HG03064 (cell line): ENCODE results near the gene ACCS.

Source experiments
- ATAC-seq: cut with Tn5 transposase; IDR thresholded peaks from one replicate; pipeline ENCODE4 v1.9.1; 2021; ENCODE audit warnings: low read depth; ENCODE audit not compliant: unreplicated experiment

Gene ACCS

DNA sequence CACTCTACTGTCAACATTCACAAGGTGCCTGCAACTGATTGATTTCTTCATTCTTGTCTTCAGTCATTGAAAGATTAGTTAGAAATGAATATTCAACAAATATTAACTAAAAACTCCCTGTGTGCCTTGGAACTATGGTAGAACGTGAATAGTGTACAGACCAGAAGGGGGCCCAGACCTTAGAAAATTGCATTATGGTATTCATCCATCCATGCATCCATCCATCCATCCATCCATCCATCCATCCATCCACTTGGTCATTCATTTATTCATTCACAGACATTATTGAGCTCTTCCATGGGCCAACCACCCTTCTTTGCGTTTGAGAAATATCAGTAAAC, 28.4 kb upstream of the ACCS start:
- ATAC-seq, result no peak

DNA sequence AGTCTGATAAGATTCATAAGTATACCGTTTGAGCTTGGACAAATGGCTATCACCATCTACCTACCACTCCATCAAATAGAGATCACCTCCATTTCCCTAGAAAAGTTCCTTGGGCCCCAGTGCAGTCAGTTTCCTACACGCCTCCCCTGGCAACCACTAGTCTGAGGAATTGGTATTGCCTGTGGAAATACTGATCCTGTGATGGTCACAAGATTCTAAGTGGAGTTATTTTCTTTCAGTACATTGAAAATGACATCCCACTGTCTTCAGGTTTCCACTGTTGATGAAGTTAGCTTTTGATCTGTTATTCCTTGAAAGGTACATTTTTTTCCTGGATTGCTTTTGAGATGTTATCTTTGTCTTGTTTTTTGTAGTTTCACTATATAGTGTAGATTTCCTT, 22.9 kb upstream of the ACCS start:
- no peak for ATAC-seq

DNA sequence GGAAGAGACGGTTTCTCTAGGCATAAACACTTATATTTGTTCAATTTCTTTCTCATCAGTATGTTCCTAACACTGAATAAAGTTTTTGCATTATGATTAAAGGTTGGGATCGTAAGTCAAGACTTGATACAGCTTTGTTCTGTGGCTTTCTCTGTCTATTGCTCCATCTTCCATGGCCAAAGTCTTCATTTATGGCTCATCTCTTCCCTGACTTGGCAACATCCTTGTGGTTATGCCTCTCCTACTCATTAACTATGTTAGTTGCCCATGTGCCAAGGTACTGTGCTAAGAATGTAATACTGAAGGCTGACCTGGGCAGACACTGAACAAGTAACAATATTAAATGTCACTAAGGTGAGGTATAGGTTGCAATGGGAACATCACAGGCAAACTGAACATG, 19.9 kb upstream of the ACCS start:
- ATAC-seq, result no peak

- no peak for ATAC-seq
Measured at GRCh38 chr11:44047298-44047697, 18.8 kb upstream of the ACCS start.

GRCh38 chr11:44047931-44048431, 18.1 kb upstream of the ACCS start, which contains the start of gene ACCSL:
Gene ACCSL (plus strand): TSS chr11:44047981. CDS start chr11:44048037, 56 bp downstream.
- no peak for ATAC-seq

DNA sequence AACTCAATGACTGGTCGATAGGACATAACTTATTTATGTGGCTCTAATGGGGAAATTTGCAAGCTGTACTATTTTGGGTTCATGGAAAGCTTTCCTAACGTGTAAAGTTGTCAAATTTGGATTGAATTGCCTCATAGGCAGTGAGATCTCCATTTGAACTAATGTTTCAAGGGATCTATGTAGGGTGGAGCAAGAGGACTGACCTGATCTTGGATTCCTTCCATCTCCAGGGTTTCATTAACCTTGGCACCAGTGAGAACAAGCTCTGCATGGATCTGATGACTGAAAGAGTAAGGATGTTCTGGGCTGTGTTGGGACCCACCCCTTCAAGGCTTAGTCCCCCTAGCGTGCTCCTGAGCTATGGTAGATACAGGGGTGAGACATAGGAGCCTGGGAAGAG, 16.2 kb upstream of the ACCS start:
- no peak for ATAC-seq

DNA sequence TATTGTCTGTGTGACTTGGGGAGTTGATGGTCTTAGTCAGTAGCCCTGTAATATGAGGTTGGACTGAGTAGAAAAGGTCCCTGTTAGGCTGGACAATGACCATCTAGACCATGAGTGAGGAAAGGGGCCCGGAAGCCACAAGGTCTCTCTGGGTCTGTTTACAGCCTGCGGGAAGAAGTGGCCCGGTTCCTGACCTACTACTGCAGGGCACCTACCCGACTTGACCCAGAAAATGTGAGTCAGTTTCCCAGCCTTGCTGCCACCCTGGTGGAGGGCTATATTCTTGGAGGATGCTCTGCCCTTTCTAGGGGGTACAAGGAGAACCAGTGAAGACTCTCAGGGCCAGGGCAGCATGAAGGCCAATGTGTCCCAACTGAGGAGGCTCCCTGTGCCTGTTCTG, 14.9 kb upstream of the ACCS start:
- ATAC-seq, result no peak

DNA sequence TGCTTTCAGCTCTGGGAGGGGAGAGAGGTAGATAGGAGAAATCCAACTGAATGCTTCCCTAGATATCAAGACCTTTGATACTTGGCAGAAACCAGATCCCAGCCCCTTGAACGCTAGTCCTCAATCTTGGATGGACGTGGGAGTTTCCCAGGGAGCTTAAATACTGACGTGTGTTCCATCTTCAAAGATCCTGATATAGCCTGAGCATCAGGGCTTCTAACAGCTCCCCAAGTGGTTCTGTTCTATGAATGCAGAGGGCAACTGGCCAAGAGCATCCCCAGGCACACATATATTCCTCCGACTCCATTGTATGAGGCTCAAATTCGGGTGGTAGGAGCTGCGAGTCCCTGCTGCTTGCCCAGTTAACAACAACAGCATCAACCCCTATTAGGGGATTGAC, 8.7 kb upstream of the ACCS start:
- ATAC-seq, result no peak

DNA sequence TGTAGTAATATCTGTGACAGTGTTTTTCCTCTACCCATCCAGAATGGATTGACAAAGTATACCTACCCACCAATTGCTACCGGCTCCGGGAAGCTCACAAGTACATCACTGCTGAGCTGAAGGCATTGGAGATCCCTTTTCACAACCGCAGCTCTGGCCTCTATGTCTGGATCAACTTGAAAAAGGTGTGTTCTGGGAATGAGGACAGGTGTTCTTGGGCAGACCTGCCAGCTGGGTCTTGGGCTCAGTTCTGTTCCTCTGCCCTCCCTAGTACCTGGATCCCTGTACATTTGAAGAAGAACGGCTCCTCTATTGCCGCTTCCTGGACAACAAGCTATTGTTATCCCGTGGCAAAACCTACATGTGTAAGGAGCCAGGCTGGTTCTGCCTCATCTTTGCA, 7.8 kb upstream of the ACCS start:
- ATAC-seq, result no peak

GRCh38 chr11:44065161-44065661, 859 bp upstream of the ACCS start:
- no peak for ATAC-seq

DNA sequence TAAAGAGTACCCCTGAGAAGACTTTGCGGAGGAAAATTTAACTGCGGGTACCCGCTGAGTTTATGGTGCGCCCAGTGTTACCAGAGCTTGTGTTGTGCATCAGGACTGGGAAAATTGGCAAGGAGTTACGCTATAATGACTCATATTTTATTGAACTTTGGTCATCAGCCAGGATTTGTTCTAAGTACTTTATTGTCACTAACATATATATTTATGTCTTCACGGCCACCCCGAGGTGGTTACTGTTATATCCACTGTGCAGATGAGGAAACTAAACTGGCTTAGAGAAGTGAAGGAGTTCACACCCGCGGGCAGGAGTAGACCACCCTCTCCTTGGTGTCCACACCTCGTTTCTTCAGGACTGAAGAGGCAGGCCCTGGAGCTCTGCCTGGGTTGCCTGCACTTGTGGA, 667 bp downstream of the ACCS start:
- ATAC-seq, result no peak

DNA sequence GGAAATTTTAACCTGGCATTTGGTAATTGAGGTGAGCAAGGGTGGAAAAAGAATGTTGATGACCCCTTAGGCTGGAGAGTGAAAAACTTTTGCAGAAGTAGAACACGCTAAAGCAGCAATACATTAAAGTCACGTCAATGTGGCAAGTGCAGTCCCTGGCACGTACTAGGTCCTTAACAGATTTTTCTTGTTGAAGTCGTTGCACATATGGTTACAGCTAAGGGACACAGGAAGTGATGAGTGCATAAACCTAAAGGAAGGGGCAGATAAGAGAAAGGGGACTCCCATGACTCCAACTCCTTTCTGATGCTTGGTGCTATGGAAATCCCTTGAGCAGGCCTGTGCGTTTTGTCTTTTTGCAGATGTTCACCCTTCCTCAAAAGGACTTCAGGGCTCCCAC, 1.2 kb downstream of the ACCS start:
- ATAC-seq, result no peak

GRCh38 chr11:44068180-44068579, 2.1 kb downstream of the ACCS start:
- ATAC-seq, result no peak

- ATAC-seq, result no peak
Measured at GRCh38 chr11:44071157-44071556, 5.1 kb downstream of the ACCS start.

- no peak for ATAC-seq
Measured at GRCh38 chr11:44072757-44073658, 6.9 kb downstream of the ACCS start.

- ATAC-seq, result no peak
Measured at GRCh38 chr11:44078794-44079193, 12.7 kb downstream of the ACCS start.

DNA sequence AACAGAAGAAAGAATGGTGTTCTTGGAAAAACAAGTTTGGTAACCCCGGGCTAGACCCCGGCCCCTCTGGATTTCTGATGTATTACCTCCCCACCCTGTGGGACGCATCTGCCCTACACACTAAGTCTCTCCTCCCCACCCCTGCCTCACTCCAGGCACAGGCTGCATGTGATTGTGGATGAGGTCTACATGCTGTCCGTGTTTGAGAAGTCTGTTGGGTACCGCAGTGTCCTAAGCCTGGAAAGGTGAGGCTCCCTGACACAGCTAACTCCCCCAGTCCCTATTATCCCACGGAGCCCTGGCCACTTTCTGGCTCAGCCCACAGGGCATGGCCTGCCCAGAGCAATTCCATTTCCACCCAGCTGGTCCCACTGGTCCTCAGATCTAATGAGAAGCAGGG, 13.3 kb downstream of the ACCS start:
- ATAC-seq, result no peak

DNA sequence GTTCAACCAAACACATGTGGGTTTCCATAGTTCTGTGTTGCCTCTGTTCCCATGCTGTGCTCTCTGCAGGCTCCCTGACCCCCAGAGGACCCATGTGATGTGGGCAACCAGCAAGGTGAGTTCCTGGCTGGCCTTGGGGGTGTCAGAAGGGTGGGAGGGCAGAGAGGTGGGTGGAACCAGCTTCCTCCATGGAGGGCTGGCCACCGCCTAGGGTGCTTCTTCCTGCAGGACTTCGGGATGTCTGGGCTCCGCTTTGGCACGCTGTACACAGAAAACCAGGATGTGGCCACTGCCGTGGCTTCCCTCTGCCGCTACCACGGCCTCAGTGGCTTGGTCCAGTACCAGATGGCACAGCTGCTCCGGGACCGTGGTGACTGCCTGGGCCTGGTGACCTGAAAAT, 14.9 kb downstream of the ACCS start:
- ATAC-seq, result no peak

- ATAC-seq, result no peak
Measured at GRCh38 chr11:44082645-44083044, 16.6 kb downstream of the ACCS start.

DNA sequence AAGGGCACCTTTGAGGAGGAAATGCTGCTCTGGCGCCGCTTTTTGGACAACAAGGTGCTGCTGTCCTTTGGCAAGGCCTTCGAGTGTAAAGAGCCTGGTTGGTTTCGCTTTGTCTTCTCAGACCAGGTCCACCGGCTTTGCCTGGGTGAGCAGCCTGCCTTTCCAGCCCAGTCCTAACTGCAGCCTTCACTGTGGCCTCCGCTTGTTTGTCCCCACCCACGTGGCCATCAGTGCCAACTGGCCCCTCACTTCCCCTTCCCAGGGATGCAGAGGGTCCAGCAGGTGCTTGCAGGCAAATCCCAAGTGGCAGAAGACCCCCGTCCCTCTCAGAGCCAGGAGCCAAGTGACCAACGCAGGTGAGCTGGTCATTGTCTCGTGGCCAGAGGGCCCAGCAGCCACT, 17.4 kb downstream of the ACCS start:
- no peak for ATAC-seq

DNA sequence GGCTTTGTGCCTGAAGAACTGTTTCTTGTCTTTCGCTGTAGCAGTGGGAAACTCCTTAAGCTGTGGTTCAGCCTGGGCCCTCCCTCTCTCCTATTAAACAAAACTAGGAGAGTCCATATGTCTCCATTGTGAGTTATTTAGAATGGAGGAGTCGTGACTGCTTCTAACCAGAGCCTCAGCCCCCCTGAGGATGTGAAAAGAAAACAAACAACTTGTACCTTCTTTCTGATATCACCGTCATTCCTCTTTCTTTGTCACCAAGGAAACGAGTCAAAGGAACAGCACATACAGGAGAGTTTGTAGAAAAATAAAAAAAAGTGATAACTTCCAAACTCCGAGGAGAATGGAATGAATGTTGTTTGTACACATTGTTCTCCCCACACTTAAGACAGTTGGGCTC, 17.8 kb downstream of the ACCS start:
- no peak for ATAC-seq

- ATAC-seq, result no peak
Measured at GRCh38 chr11:44085330-44085729, 19.3 kb downstream of the ACCS start.
